ENCODE measurements around the gene CAMTA1.

DNA sequence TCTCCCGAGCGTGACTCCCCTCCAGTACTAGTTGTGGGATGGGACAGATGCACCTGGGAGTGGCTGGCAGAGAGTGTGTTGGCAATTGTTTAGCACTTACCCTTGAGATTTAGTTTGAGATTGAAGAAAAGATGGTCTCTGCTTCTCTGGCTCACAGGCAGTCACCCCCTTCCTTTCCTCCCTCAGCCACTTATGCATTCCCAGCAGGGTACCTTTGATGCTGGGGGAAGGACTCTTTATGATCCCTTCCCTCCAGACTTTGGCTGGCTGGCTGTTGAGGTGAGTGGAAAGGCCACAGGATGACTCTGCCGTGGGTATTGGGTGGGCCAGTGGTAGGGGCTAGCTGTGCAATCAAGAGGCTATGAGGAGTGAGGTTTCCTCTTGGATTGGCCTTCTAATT lies 236.8 kb downstream of the CAMTA1 start:
- TF ChIP-seq, protein P1, sequence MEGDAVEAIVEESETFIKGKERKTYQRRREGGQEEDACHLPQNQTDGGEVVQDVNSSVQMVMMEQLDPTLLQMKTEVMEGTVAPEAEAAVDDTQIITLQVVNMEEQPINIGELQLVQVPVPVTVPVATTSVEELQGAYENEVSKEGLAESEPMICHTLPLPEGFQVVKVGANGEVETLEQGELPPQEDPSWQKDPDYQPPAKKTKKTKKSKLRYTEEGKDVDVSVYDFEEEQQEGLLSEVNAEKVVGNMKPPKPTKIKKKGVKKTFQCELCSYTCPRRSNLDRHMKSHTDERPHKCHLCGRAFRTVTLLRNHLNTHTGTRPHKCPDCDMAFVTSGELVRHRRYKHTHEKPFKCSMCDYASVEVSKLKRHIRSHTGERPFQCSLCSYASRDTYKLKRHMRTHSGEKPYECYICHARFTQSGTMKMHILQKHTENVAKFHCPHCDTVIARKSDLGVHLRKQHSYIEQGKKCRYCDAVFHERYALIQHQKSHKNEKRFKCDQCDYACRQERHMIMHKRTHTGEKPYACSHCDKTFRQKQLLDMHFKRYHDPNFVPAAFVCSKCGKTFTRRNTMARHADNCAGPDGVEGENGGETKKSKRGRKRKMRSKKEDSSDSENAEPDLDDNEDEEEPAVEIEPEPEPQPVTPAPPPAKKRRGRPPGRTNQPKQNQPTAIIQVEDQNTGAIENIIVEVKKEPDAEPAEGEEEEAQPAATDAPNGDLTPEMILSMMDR (IDR thresholded peaks at IDR 0.05) = no peak
- no peak for TF ChIP-seq POLR2A (IDR thresholded peaks at IDR 0.05)
